ENCODE measurements around the gene EXOSC7. TPM values are rescaled to one million over a fixed set of nuclear protein-coding genes. Genes with fewer than 3 reads are reported as not detected.
"Not testable (repeated sequence)": the region's sequence is repeated elsewhere in the genome, so short reads cannot be mapped to it uniquely, and the experiment has no call there.

EXOSC7 gene
- total RNA-seq, 1 experiment from 2014 or later = 52.0 TPM

DNA sequence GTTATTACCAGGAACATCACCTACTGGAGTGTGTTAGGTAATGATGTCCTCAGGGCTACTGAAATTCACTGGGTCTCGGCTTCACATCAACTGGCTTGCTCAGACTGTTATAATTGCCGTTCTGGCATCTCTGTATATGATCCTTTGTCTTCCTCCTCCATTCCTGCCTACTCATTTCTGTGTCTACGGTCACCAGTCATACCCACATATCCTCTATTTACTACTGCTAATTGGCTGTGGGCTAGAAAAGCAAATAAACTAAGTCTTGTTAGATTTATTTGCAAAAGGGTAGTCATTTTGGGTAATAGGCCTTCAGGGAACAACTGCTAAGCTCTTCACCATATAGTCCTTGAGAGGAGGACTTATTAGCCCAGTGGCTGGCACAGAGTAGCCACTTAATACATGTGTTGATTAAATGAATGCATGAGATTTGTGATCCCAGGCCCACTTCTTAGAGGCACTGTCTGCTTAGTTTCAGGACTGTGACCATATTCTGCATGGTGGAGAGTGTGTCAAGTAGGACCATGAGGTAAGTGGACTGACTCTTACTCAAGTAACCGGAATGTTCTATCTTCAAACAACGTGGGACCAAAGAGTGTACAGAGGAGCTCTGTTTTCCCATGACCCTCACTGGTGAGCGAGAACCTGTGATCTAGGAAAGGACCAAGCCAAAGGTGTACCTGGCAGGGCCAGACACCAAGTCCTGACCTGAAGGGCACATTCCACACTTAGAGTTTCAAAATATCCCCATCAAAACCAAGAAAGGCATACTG lies 13.2 kb upstream of the EXOSC7 start:
- DNase-seq (ENCODE audit: low read depth) = no peak

DNA sequence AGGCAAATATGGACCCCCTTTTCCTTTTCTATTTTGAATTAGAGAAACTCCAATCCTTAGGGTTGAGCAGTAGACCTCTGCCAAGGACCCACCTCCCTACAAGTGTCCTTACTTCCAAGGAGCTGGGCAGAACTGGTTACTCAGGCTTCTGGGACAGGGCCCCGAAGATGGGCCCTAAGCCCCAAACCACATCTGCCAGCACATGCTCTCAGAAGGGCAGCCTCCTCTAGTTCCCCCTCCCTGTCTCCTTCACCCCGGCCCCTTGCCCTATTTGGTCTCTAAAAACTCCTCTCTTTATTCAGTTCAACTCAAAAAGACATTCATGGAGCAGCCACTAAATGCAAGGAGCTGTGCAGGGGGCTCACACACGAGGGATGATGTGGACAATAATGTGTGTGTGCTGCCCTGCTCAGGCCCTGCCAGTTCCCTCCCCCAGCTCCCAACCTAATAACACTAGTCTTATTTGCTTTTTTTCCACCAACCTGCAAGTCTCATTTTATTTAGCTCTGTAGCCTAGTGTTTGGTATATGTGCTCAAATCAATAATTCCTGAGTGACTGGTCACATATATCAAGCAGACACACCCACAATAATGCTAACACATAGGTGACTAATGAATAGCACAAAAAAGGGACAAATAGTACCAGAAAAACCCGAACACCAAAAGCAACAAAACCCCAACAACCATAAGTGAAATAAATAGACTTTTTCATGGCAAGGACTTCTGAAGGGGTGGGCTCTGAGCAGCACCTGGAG lies 12.3 kb upstream of the EXOSC7 start:
- DNase-seq (ENCODE audit: low read depth) = no peak

DNA sequence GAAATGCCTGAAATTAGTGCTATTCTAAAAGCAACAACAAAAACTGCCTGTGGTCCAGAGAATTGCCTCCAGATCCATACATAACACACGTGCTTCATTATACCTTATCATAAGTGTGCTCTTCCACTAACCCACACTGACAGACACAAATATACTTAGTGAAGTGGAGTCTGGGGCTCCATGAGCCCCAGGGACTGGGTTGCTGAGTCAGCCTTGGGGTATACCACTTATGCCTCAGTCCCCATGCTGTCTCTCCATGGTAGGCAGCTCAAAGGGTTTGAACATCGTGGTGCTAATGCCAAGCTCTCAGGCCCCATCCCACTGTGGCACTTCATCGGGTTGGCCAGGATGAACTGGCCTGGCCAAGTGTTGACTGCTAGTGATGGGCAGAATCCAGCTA lies 10.9 kb upstream of the EXOSC7 start:
- DNase-seq (ENCODE audit: low read depth) = no peak

DNA sequence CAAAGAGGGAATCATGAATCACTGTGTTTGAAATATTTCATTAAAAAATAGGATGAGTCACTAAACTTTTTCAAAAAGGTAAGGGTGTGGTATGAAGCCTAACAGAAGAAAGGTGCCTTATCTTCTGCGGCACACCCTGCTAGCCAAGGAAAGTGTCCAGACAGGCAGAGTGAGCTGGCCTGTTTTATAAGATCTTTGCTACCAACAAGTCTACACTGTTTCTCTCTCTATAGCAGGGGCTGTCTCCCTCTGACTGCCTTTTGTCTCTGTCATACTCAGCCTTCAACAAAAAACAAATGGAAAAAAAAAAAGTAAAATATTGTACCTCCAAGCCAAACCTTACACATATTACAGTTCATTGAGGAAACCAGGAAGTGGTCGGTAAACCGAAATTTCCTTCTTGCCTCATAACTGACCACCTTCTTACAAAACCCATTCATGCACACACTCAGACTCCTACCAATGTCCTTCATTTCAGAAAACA lies 9.2 kb upstream of the EXOSC7 start:
- no peak for DNase-seq (ENCODE audit: low read depth)

DNA sequence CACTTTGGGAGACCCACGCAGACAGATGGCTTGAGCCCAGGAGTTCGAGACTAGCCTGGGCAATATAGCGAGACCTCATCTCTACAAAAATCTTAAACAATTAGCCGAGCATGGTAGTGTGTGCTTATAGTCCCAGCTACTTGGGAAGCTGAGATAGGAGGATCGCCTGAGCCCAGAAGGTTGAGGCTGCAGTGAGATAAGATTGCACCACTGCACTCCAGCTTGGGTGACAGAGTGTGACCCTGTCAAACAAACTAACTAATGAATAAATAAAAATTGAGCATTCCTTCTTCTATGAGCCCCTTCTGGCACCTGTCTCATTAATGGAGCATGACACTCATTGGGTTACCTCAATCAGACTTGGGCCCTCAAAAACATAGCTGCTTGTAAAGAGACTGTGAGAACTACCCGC lies 7.6 kb upstream of the EXOSC7 start:
- DNase-seq (ENCODE audit: low read depth) = no peak

DNA sequence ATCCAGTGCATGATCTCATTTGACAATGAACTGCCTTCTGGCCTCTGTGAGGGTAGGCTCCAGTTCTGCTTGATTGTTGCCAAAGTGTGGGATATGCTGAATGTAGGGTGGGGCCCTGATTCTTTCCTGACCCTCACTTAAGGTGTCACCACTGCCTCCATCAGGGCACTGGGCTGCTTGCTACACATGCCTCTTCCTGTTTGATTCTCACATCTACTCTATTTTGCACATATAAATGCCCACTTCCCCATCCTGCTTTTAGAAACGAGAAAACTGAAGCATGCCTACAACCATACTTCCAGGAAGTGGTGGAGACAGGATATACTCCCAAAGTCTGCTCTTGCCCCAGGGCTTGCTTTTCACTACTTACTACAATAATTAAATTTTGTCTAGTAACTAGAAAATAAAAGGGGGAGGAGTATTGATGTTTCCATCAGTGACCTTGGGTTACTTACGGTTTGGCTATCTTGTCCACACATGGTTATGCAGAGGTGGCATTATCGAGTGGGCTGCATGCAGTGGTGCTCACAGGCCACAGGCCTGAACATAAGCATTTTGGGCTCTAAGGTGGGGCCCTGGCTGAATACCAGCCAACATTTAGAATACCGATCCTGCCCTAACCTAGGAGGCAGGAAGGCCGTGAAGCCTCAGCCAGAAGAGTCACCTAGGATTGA lies 6.8 kb upstream of the EXOSC7 start:
- no peak for DNase-seq (ENCODE audit: low read depth)

DNA sequence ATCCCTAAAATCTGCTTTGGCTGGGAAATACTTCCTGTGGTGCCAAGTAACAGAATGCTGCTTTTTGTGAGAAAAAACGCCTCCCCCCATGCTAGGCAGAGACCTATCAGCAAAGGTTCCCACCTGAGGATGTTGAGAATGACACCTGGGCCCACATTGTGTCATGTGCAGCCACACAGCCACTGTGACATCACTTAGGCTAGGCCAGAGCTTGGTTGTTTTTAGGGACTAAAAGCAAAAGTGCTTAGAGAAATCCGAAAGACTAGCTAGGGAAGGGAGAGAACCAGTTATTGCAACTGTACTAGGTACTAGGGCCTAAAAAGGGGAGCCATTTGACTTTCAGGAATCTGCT lies 6.2 kb upstream of the EXOSC7 start:
- DNase-seq (ENCODE audit: low read depth) = no peak

DNA sequence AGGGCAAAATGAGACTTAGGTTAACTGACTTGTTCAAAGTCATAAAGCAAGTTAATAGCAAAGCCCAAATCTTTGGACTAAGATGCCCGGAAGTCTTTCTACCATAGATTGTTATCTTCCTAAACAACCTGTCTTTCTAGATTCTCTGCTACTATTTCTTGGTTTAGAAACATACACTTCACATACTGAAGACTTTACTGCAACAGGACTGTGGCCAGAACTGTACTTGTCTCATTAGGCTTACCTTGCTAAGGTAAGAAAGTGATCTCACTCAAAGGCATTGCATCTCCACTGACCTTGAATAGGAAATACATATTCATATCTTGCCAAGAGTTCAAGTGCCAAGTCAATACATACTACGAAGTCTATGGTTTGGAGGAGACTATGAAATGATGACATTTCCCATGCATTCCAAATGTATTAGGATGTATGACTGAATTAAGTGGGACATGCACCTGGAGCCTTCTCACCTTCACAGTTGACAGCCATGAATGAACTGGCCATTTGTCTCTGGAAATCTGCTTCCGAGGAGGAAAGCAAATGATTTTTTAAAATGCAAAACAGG lies 5.0 kb upstream of the EXOSC7 start:
- no peak for DNase-seq (ENCODE audit: low read depth)

DNA sequence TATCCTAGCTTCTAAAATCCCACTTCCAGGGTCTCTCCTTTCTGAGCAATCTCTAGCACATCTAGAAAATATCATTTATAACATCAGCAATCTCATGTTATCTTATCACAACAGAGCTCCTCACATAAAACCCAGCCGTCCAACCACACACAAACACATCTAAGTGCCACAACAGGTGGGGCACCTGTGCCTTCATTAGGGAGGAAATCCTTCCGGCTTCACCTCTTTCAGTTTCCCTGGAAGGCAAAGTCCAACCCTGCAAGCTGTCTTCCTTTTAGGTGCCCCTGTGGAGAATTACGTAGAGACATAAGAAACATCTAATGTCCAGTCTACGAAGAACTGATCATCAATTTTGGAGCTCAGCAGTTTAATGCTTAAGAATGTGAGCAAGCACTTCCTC lies 1.6 kb upstream of the EXOSC7 start:
- no peak for DNase-seq (ENCODE audit: low read depth)

DNA sequence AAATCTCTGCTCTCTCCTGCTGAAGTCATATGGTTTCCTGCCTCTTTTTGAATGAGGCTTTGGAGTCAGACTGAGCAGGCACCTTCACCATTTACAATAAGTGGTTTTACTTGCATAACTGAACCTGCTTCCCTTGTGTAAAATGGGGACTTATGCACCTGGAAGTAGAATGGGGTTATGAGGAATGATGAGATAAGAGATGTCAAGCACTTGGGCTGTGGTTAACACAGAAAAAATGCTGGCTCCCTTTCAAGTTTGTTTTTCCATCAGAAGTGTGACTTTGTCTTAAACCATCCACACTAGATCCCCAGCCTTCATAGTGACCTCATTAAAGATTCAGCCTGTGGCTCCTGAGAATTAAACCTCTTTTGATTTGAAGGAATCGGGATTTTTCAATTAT lies 5.2 kb downstream of the EXOSC7 start:
- DNase-seq (ENCODE audit: low read depth) = no peak

DNA sequence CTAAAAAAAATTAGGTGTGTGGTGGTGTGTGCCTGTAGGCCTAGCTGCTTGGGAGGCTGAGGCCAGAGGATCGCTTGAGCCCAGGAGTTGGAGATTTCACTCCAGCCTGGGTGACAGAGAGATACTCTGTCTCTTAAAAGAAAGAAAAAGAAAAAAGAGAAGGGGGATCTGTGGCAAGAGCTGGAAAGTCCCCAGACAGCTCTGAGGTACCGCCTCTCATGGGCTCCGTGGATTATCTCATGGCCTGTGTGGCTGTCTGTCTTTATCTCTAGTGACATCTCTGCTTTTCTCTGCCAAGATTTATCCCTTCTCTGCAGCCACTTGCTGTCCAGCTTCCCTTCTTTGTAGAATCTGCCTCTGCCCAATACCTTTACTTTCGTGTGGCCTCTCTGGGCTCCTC lies 5.7 kb downstream of the EXOSC7 start:
- no peak for DNase-seq (ENCODE audit: low read depth)

DNA sequence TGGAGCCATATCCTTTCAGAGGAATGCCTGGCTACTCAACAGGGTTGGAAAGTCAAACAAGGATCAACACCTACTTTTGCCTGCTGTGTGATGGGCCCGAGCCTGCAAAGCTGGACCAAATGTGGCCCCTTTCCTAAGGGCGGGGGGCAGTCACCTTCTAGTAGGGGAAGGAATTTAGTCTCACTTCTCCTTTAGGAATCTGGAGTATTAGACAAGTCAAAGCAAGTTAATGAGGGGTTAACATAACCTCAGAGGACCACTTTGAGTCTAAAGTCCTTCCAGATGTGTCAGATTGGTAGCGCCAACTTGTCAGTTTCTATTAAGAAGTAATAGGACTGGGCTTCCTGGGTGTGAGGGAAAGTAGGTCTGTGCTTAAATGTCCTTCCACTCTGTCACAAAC lies 6.8 kb downstream of the EXOSC7 start:
- no peak for DNase-seq (ENCODE audit: low read depth)

DNA sequence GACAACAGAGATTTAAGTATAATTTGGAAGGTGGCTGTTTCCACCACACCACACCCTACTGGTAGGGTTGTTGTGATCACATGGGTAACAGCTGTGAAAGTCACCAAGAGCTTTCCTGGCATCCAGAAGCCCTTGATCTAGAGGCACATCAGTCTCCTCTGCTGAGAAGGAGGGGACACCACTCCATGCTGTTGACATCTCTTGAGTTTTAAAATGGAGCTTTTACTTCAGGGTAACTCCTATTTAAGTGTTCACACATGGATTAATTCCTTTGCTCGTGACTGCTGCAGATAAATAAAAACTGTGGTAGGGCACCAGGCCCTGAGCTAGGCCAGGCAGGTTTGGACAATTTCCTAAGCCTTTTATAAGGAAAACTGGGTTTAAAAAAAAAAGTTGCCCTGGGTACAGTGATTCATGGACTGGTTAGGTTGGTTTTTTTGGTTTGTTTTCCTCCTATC lies 7.5 kb downstream of the EXOSC7 start:
- DNase-seq (ENCODE audit: low read depth) = no peak

DNA sequence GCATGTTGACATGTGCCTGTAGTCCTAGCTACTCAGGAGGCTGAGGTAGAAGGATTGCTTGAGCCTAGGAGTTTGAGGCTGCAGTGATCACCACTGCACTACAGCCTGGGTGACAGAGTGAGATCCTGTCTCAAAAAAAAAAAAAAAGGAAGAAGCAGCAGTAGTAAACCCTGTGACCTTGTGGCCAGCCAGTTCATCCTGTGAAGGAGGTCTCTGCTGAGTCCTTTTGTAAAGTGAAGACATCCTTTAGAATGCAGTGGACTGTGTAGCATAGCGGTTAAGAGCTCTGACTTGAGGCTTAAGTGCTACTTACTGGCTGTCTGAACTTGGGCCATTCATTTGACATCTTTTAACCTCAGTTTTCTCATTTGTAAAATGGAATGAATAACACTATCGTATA lies 8.3 kb downstream of the EXOSC7 start:
- DNase-seq (ENCODE audit: low read depth) = no peak

DNA sequence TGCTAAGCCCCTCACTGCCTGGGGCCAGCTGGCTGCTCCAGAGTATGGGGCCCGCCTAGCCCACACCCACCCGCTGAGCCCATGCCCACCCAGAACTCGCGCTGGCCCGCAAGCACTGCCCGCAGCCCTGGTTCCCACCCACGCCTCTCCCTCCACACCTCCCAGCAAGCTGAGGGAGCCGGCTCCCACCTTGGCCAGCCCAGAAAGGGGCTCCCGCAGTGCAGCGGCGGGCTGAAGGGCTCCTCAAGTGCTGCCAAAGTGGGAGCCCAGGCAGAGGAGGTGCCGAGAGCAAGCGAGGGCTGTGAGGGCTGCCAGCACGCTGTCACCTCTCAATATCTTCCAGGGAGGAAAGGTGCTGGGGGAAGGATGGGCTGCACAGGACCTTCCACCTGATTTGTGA lies 10.3 kb downstream of the EXOSC7 start:
- not testable (repeated sequence) for DNase-seq (ENCODE audit: low read depth)

DNA sequence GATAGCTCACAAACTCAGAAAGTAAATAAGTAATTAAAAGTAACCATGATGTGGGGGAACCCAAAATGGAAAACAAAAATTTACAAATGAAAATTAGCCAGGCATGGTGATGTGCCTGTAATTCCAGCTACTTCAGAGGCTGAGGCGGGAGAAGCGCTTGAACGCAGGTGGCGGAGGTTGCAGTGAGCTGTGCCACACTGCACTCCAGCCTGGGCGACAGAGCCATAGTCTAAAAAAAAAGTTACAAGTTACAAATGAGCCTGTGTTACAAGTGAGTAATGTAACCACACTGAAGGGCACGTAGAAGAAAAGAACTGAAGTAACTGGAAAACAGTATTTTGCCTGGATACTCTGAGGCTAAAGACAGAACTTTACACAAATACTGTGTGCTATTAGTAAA lies 11.3 kb downstream of the EXOSC7 start:
- no peak for DNase-seq (ENCODE audit: low read depth)

DNA sequence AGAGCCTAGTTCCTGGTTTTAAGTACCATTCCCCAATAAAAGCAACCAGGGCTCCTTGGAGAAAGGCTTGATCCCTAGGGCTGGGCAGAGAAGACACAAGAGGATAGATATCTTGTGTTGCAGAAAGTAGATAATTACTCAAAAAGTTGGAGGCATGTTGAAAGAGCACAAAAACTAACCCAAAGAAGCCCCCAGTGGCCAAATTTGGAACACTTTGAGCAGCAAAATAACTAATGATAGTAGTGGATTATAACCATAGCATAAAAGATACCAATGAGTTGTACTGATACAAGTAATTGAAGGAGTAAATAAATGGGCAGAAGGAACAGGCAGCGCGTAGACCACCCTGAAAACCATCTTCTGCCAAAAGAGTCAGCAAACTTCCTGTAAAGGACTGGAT lies 12.0 kb downstream of the EXOSC7 start:
- no peak for DNase-seq (ENCODE audit: low read depth)

DNA sequence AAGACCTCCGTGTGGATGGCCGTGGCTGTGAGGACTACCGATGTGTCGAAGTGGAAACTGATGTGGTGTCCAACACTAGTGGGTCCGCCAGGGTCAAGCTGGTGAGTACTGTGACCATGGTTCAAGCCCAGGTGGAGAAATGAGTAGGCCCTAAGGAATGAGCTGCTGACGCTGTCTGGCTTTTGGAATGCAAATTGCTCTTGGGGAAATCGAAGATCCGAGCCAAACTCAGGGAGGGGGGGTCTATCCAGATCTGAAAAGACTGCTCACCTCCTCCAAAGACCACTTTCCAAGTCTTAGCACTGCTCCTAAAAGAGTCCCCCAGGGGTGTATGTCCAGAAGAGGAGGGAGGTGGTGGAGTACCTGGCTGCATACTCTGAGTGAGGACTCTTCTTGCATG lies 13.1 kb downstream of the EXOSC7 start:
- DNase-seq (ENCODE audit: low read depth) = no peak

DNA sequence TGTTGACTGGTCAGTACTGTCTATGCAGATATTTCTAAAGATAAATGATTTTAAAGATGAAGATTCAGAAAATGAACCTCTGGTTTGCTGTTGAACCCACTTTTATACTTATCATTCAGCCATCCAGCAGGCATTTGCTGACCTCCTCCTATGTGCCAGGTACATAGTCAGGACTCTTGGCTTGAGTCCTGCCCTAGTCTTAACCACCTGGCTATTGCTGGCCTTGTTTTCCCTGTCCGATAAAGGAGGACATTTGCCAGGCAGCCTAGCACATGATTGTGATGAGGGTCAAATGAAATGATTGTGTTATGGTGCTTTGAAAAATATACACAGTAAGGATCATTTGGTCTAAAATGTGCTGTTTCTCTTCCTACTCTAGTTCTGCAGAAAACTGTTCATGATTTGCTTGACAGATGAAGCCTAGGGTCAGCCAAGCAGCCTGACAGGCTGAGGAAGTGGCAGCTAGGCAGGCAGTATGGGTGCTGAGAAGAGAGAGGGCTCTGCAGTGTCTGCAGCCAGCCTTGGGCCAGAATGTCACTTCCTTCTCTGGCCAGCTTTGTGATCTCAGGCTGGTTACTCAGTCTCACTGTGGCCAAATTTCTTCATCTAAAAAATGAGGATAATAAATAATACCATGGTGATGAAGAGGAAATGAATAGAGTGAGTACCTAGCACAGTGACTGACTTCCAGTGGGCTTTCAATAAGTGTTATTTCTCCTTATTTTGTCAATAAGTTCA lies 13.8 kb downstream of the EXOSC7 start:
- DNase-seq (ENCODE audit: low read depth) = no peak

DNA sequence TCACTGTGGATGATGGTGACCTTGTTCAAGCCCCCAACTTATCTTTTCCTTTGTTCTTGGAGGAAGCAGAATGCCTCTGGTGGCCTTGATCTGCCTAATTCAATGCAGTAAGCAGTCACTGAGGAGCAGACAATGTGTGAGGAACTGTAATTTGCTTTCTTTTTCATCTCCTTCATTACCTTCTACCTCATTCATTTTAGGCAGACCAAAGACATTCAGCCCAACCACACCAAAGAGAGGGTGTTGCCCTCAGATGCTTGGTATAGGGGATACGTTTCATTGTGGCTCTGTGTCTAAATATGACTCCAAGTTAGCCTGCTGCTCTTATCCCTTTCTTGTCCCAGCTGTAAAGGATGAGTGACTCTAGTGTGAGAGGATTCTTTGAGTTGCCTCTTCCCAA lies 15.3 kb downstream of the EXOSC7 start:
- no peak for DNase-seq (ENCODE audit: low read depth)

DNA sequence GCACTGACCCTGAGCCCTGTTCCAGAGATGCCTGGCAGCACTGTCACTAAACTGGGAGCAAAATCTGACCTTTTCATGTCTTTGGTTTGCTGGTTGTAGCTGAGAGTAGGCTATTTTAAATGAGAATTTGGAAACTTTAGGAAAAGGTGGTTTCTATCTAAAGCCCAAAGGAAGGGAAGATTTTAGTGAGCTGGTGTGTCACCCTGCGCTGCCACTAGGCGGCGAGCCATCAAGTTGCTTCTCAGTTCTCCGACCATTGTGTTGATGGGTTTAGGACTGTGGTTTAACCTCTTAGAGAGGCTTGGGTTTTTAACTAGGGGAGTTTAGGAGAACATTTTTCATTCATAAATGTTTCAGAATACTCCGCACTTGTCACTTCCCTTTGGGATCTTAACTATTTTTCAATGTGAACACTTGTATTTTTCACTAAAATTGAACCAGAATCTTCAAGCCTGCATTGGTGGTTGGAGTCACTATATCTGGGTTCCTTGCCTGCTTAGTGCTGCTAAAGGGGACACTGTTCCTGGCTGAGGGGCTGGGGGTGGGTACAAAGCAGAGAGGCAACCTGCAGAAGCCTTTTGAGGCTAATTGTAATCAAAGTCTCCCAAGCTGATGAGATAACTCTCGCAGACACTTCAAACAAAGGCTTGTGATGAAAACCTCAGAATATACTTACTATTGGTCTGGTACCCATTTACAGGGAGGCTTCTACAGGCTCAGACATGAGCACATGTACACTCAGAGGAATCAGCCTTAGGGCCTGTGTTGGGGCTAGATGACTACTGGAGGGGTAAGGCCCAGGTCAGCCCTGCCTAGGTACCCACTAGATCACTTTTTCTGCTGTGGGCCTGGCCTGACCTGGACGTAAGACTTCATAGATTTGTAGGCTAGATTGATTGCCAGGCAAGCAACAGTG lies 16.8 kb downstream of the EXOSC7 start:
- peak; percentile 41 for DNase-seq (ENCODE audit: low read depth)
